OCI-LY1 (cell line): ENCODE results near the gene SLC12A6.

Experiments used
- EZH2 ChIP-seq: fragments of 200-600 bp; sonication (generic), shearing (Covaris generic); IDR thresholded peaks from 2 replicates; pipeline ENCODE4 v1.8.0; 2017; ENCODE audit warnings: borderline replicate concordance, mixed run types, mild to moderate bottlenecking, antibody characterized with exemption, low read length, moderate library complexity, mixed read lengths
- TF ChIP-seq, protein P1 (sequence below): fragments of 200-600 bp; sonication (generic), shearing (Covaris generic); IDR thresholded peaks from 2 replicates; pipeline ENCODE4 v1.5.1; 2017; ENCODE audit warnings: mild to moderate bottlenecking, antibody characterized with exemption, low read length, moderate library complexity, mixed read lengths

DNA sequence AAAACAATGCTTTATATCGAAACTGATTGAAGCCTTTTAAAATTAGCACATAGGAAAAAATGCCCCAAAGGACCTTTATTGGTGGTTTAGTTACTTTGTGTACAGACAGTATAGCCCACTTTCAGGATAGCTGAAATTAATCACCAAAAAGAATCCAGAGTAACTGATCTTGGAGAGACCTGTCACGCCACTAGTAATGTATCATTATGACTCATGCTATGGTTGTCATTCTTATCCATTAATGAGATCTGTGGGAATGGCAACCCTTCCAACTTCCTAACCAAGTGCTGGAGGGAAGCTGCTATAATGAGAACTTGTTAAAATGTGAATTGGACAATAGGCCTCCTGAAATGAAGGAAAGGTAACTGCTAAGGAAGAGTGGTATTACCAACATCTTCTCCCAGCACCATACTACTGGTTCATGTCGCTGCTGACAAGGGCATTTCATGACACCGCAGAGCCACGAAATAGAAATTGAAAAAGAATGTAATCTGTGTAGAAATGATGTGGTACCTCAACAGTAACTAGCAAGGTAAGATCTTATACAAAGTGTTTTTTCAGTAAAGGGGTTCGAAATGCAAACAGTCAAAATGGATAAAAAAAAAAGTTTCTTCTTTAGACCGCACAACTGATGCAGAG lies 119.9 kb downstream of the SLC12A6 start:
- TF ChIP-seq, protein P1, sequence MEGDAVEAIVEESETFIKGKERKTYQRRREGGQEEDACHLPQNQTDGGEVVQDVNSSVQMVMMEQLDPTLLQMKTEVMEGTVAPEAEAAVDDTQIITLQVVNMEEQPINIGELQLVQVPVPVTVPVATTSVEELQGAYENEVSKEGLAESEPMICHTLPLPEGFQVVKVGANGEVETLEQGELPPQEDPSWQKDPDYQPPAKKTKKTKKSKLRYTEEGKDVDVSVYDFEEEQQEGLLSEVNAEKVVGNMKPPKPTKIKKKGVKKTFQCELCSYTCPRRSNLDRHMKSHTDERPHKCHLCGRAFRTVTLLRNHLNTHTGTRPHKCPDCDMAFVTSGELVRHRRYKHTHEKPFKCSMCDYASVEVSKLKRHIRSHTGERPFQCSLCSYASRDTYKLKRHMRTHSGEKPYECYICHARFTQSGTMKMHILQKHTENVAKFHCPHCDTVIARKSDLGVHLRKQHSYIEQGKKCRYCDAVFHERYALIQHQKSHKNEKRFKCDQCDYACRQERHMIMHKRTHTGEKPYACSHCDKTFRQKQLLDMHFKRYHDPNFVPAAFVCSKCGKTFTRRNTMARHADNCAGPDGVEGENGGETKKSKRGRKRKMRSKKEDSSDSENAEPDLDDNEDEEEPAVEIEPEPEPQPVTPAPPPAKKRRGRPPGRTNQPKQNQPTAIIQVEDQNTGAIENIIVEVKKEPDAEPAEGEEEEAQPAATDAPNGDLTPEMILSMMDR: no peak
- no peak for TF ChIP-seq EZH2
